Measurements from ENCODE around the gene VRK3.
A peak's percentile ranks its signal among the peaks of the same experiment; 100 is the strongest.
"Not testable (repeated sequence)": the region's sequence is repeated elsewhere in the genome, so short reads cannot be mapped to it uniquely, and the experiment has no call there.

VRK3 gene

DNA sequence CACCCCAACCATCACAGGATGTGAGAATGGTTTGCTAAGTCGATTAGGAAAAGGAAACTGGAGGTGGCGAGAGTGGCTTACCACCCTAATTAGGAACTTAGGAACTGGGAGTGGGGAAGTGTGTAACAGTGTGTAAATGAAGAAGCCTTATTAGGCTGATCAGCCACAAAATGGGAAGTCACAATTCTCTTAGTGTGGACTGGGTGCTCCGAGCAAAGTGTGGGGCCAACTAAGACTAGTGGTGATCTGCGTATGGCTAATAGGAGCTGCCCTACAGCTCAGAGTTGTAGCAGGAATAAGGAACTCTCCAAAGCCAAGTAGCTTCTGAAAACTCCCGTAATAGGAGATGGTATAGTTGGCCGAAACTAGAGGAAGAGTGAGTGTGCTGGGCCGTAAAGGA lies 71.8 kb downstream of the VRK3 start:
- no peak for DNase-seq

DNA sequence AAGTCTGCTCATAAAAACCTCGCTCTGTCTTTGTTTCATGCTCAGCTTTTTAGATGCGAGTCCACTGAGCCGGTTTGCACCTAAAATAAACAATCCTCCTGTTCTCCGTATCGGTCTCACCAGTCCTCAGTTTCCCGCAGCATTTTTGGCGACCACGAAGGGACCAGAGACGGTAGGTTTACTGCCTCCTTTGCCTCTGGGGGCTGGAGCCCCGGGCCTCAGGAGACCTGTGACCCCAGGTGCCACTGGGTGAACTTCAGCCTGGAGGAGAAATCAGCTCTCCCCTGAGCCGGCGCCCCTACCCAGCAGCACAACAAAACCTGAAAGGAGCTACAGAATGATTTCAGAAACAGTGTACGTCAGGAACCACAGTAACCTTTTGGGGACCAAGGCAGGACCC lies 72.3 kb downstream of the VRK3 start:
- no peak for DNase-seq

DNA sequence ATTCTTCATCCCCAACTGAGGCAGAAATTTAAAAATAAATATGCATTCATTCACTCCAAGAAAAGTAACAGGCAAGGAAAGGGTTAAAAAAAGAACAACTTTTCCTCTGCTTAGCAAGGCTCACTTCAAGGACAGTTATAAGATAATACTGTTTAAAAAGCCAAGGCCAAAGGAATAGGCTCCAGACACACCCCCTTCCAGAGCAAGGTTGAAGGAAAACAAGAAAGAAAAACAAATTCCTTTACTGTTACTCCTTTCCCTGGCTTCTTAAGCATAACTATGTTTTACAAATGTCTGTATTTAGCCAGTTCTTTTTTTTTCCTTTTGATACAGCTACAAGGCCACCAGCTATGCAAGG lies 72.7 kb downstream of the VRK3 start:
- no peak for DNase-seq

DNA sequence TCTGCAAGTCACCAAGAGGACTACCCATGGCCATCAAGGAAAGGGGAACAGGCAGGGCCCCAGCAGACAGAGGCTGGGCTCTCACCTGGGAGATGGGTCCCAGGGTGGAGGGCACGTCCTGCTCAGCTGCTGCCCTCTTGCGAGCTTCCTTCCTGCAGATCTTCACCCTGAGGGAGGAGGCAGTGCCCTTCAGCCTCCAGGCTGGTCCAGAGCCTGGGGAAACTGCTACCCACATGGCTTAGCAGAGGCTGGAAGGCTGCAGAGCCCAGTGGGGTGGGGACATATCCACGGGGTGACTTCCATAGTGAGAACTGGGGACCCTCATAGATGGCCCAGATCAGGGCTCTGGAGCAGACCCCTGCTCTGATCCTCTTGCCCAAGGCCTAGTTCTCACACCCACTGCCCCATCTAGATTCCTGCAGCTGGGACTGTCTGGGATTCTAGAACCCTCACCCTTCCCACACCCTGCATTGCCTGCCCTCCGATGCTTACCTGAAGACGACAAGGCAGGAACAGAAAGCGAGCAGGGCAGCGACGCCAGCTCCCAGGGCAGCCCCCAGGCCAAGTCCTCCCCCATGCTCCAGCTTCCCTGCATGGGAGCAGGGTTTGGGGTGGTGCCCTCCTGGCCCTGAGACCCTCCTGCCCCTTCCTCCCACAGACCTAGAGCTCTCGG lies 73.2 kb downstream of the VRK3 start:
- no peak for DNase-seq

DNA sequence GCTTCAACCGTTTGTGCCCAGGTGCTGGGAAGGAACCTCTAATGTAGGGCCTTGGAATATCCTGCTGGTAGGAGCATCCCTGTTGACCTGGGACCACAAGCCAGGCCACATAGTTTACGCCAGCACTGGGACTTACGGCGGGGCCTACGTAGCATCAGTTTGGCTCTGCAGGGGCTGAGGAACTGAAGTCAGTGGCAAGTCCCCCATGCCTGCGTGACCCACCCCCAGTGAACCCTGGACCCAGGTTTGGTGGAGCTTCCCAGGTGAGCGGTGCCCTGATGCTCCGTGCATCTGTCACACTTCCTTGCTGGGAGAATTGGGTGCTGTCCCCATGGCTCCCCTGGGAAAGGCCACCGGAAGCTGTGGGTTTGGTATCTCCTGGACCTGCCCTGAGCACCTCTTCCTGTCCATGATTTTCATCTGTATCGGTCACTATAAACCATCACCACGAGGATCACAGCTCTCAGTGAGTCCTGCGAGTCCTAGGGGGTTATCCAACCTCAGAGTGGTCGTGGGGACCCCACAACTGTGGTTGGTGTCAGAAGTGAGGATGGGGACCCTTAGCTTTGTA lies 74.1 kb downstream of the VRK3 start:
- no peak for DNase-seq

DNA sequence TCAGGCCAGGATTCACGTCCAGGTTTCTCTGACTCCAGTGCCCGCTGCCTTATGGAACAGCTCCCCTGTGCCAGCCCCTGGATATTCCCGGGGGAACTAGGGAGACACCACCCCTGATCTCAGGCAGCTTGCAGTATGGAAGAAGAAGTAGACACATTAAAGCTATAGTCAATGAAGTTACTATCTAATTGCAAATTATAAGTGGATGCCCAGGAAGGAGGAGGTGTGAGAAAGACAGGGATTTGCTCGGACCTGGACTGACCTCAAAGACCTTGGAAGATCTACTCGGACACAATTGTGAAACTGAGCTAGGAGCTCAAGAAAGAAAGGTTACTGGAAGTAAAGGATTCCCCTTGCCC lies 74.6 kb downstream of the VRK3 start:
- no peak for DNase-seq

DNA sequence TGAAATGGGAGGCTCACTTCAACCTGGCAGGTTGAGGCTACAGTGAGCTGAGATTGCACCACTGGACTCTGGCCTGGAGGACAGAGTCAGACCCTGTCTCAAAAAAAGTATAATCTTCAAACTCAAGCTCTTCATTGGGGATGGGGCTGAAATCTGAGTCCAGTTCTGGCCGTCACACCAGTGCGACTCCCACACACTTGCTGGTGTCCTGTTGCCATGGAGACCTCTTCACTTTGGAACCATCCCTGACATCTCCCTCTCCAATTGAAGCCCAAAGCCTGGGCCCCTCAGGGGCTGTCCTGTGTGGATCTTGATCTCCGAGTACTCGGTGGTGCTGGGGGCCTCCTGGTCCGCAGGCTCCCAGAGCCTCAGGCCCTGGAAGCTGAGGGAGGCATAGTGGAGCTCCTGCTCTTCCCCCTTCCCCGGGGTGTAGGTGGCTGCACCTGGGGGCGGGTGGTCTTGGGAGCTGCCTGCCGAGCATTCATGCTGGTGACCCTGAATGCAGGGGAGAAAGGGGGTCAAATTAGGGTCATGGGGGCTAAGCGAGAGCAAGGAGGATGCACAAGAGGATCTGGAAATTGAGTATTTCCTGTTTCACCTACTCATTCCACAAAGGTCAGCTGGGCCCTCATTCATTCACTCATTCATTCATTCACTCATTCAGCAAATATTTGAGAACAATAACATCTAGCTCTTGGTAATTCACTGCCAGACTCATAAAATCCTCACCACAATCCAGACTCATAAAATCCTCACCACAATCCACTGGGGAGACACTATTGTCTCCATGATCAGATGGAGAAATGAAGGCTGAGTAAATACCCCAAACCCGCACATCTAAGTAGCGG lies 75.2 kb downstream of the VRK3 start:
- no peak for DNase-seq

DNA sequence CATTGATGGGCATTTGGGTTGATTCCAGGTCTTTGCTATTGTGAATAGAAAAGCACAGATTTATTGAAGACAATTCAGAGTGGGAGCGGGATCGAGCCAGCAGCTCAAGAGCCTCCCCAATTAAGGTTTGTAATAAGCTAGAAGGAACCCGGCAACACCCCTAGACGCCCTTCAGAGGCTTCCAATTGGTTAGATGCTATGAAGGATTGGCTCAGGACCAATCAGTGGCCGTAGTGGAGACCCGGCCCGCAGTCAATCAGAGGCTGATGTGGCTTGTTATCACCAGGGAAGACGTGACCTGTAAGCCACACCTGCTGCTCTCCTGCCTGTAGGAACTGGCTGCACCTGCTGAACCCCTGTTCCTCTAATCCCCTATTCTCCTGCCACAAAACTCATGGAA lies 78.8 kb downstream of the VRK3 start:
- DNase-seq: no peak

DNA sequence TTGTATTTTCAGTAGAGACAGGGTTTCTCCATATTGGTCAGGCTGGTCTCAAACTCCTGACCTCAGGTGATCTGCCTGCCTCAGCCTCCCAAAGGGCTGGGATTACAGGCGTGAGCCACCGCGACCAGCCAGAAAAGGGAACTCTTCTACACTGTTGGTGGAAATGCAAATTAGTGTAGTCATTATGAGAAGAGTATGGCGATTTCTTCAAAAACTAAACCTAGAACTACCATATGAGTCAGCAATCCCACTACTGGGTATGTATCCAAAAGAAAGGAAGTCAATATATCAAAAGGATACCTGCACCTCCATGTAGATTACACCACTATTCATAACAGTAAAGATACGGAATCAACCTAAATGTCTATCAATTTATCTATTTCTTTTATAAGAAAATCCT lies 80.6 kb downstream of the VRK3 start:
- not testable (repeated sequence) for DNase-seq

DNA sequence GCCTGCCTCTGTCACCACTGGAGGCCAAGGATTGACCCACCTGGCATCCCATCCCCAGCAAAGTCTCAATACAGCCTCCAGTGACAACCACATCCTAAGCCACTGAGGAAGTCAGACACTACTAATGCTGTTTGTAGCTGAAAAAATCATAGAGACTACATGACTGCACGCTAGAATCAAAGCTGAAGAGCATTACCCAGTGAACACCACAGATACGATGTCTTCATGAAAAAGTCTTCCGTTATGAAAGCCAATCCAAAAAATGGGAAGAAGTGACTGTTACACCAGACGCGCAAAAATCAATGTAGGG lies 84.7 kb downstream of the VRK3 start:
- no peak for DNase-seq

DNA sequence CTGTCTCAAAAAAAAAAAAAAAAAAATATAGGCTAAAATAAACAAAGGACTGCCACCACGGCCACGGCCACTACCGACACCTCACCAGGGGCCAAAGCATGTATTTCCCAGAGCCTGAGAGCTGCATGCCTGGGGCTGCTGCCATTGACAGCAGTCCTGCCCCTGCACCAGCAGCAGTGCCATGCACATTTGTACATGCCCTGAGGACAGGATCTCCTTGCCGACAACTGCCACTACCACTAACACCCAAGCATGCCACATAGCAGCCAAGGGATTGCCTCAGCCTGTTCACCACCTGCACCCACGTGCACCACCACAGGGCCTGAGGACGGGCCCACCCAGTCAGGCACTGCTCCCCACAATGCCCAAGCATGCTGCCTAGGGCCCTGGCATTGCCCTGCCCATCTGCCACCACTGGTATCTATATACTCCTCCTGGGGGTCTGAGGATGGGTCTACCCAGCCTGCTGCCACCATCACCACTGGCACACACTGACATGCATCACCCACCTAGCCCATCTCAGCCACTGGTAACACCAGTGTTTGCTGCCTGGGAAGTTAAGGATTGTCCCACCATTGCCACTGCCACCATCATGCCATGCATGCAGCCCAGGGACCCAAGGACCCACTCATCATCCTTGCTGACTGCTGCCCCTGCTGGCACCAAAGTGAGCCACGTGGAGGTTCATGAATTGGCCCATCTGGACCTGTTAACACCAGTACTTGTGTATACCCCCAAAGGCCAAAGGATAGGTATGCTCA lies 85.3 kb downstream of the VRK3 start:
- no peak for DNase-seq

DNA sequence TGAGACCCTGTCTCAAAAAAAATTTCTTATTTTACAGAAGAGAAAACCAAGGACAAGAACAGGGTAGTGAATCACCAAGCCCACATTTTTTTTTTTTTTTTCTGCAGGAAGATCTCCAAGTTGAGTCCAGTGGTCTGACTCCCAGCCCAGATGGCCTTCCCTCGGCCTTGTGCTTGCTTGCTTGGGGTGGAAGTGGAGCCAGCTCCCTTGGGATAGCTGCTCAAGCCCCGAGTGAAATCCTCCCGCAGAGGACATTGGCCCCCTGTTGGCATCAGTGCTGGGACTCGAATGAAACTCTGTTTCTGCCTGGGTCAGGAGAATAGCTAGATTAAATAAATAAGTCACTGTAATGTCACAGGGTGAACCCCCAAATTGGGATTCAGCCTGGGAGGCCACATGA lies 86.5 kb downstream of the VRK3 start:
- DNase-seq: no peak

DNA sequence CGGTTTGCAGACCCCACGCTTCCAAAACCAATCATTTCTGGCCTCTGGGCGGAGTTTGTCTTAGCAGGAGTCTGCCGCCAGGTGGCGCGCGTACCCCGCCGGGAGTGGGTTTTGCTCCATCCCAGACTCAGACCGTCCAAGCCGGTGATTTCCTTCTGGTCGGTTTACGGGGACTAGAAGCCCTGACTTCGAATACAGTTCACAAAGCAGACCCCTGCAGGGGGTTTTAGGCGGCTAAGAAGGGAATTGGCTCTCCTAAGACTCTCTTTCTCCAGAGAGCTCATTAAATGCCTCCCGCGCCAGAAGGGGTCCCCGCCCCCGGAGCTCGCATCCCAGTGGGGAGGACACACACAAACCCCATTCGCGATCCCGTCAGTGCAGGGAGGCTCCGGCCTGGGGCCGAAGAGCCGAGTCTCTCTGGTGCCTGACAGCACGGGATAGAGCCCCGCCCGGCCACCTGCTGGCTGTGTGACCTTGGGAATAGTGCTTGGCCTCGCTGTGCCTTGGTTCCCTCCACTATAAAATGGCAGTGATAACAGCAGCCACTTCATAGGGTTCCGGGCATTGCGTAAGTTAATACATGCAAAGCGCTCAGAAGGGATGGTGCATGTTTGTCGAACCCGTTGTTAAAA lies 87.3 kb downstream of the VRK3 start:
- DNase-seq: peak; percentile 67 to 73

DNA sequence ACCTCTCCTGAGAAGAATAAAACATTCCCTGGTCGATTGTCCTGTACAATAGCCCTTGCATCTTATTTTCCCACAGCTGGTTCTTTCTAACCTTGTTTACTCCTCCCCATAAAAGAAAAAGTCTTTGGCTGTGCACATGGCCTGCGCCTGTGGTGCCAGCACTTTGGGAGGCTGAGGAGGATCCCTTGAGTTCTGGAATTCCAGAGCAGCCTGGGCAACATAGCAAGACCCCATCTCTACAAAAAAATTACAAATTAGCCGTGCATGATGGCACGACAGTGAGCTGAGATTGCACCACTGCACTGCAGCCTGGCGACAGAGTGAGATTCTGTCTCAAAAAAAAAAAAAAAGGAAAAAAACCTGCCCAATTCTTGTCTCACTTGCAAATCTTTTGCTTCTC lies 88.6 kb downstream of the VRK3 start:
- no peak for DNase-seq

DNA sequence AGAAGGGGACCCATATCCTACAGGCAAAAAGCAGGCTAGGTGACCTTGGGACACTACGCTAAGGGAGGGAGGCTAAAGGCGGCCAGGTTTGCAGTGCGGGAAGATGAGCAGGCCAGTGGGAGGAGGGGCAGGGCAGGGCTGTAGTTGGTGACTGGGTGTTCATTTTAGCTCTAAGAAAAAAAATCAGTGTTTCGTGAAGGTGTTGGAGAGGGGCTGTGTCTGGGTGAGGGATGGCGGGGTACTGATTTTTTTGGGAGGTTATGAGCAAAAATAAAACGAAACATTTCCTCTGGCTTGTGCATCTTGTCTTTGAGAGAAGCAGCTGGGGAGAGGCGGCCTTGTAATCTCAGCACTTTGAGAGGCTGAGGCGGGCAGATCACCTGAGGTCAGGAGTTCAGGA lies 91.5 kb downstream of the VRK3 start:
- no peak for DNase-seq

DNA sequence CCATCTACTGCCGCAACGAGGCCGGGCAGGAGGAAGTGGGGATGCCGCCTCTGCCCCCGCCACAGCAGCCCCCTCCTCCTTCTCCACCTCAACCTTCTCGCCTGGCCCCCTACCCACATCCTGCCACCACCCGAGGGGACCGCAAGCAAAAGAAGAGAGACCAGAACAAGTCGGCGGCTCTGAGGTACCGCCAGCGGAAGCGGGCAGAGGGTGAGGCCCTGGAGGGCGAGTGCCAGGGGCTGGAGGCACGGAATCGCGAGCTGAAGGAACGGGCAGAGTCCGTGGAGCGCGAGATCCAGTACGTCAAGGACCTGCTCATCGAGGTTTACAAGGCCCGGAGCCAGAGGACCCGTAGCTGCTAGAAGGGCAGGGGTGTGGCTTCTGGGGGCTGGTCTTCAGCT lies 92.4 kb downstream of the VRK3 start:
- no peak for DNase-seq

DNA sequence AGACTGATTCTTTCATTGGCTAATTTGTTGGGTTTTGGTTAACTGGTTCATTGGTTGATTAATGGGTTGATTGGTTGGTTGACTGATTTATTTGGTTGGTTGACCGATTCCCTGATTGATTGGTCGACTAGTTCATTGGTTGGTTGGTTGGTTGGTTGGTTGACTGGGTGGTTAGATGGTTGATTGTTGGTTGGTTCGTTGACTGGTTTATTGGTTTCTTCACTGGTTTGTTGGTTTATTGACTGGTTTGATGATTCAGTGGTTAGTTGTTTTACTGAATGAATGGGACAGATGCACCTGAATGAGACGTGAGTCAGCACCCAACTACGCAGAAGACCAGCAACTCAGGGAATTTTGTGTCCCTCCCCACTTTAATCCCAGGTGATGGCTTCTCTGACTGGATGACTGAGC lies 93.1 kb downstream of the VRK3 start:
- DNase-seq: no peak

DNA sequence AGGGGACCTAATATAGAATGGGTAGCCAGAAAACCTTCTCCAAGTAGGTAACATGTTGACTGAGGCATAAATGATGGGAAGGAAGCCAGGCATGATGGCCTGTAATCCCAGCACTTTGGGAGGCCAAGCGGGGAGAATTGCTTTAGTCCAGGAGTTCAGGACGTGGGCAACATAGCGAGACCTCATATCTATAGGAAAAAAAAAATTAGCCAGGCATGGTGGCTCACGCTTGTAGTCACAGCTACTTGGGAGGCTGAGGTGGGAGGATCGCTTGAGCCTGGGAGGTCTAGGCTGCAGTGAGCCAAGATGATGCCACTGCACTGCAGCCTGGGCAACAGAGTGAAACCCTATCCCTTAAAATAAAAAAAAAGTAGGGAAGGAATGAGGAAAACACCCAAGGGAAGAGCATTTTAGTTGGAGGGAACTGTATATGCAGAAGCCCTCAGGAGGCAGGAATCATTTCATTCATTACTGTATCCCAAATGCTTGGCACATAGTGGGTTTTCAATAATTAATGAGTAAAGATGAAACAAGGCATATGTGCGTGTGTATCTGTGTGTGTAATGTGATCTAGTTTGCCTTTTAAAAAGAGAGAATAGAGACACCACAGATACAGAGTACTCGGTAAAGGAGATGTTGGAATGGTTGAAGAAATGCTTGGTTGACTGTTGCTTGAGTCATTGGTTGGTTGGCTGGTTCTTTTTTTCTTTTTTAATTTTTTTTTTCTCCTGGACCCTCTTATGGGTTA lies 93.7 kb downstream of the VRK3 start:
- no peak for DNase-seq

DNA sequence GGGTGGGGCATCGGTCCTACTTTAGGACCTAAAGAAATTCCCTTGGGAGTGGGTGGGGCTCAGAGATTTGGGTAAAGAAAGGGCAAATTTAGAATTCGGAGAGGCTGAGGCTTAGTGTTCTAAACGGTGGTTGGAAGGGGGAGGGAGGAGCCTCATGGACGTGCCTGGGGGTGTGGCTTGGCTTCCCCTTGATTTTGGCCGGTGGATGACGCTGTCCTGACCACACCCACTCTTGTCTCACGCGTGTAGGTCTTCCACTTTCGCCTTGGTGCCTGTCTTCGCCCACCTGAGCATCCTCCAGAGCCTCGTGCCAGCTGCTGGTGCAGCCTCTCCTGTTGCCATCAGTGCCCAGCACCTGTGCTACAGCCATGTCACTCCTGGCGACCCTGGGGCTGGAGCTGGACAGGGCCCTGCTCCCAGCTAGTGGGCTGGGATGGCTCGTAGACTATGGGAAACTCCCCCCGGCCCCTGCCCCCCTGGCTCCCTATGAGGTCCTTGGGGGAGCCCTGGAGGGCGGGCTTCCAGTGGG lies 94.6 kb downstream of the VRK3 start:
- no peak for DNase-seq

DNA sequence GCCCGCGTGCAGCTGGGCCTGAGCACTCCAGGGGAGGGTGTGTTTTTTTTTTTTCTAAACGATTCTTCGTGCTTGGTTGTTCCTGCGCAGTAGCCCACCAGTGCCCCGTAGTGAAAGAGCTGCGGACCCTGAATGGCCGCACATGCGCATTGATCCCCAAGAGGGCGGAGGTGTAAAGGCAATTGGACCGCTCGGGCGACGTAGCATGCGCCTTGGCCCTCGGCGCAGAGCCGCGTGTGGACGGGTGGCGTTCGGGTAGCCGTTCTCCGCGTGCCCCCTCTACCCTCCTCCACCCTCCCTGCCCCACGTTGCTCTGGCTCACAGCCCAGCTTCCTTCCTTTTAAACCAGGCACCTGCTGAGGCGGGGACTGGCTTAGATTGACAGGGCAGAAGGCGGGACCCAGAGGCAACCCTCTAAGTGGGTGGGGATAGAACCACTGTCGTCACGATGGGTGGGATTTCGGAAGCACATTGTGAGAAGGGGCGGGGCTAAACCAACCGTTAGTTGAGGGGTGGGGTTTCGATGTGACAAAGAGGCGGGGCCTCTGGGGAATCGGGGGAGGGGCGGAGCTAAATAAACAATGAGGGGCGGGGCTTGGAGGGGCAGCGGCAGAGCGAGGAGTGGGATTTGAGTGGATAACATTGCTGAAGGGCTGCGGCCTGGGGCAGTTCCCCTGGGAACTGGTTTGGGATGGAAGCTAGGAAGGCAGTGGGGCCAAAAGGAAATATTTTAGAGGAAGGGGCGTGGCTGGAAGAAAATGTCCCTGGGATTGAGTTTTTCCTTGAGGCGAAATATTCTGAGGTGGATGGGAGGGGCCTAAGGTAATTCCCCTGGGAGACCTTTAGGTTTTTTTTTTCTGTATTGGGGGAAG lies 95.3 kb downstream of the VRK3 start:
- DNase-seq: peak; percentile 92 to 93

DNA sequence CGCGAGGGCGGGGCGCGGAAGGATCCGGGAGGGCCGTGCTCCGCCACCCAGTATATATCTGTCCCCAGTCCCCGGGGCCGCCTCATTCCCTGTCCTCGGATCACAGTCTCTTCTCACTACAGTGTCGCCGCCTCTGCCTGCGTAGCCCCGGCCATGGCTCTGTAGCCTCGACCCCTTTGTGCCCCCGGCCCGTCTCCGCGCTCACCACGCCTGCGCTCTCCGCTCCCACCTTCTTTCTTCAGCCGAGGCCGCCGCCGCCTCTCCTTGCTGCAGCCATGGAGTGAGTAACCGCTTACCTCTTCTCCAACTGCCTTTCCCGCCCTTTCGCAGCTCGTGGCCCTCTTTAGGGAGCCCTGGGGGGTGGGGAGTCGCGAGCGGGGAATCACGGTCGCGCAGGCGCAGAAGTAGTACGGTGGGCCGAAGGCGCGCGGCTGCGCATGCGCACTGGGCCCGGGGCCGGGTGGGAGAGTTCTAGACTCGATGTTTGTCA lies 96.0 kb downstream of the VRK3 start, which contains the start of the genes ATF5 and NUP62:
TSS of gene ATF5 (plus strand) at position 85 of the 490 bp plus-strand sequence. CDS start 1,646 bp downstream, outside the sequence.
TSS of gene NUP62 (minus strand) at position 384 of the 490 bp plus-strand sequence. CDS start 19,697 bp downstream, outside the sequence.
- DNase-seq: peak; percentile 88
